ENCODE data around the gene LAMB4. TPM values are rescaled to one million over a fixed set of nuclear protein-coding genes. Genes with fewer than 3 reads are reported as not detected.
A peak's percentile ranks its signal among the peaks of the same experiment; 100 is the strongest.

Gene LAMB4
- polyA plus RNA-seq, 2 of the 4 experiments (the other 2 are of a cell fraction) = 0.13 to 0.19 TPM

DNA sequence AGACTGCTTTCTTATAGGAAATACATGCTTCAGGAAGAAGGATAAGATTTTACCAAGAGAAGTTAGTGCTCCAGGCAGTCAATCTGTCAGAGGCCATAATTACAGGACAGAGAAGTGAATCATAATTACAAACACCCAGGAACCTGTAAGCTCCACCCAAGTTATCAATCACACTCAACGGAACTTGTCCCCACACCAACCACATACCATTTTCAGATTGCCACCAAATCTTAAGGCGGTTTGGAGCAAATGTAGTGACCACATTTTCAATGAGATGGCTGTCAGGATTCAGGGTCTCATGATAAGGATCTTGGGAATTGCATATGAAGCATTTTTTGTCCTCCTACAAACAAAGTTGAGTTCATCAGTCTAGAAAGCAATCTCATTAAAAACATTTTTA is 132.0 kb downstream of the LAMB4 start (continued):
- TF ChIP-seq ELK1 (IDR thresholded peaks at IDR 0.05; ENCODE audit: low read depth, low read length) (no peak), HOXB5 (CRISPR knock-in tag; IDR thresholded peaks at IDR 0.05) (no peak), CEBPB (IDR thresholded peaks at IDR 0.05) (no peak), JUNB (IDR thresholded peaks at IDR 0.05) (no peak), HDAC2 (IDR thresholded peaks at IDR 0.05) (no peak), HEYL (CRISPR knock-in tag; IDR thresholded peaks at IDR 0.05) (no peak), USF2 (IDR thresholded peaks at IDR 0.05) (no peak)
- TF ChIP-seq, protein P1, sequence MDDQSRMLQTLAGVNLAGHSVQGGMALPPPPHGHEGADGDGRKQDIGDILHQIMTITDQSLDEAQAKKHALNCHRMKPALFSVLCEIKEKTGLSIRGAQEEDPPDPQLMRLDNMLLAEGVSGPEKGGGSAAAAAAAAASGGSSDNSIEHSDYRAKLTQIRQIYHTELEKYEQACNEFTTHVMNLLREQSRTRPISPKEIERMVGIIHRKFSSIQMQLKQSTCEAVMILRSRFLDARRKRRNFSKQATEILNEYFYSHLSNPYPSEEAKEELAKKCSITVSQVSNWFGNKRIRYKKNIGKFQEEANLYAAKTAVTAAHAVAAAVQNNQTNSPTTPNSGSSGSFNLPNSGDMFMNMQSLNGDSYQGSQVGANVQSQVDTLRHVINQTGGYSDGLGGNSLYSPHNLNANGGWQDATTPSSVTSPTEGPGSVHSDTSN (IDR thresholded peaks at IDR 0.05) = no peak

GRCh38 chr7:107996072-107996882 is 133.9 kb downstream of the LAMB4 start:
- ChIA-PET CTCF (interaction anchor here (1.0 kb wide), 1 partner anchor 14 kb away, joined by 3 read pairs; no protein-coding TSS in a partner anchor), POLR2A (no interaction called here)
- peaks cover 75% of the 10 kb centered on the region for H3K4me1 ChIP-seq
- H3K27ac ChIP-seq = peak overlapping the region; percentile 64 to 79
- no peaks in the 10 kb centered on the region for H3K9me3 ChIP-seq
- TF ChIP-seq JUNB (IDR thresholded peaks at IDR 0.05) (0 out of 2 replicates have a peak, but pooled peaks have one; percentile 2), HOXB13 (CRISPR knock-in tag; IDR thresholded peaks at IDR 0.05; ENCODE audit: low read depth) (0 out of 2 replicates have a peak, but pooled peaks have one; percentile 44), CBX2 (IDR thresholded peaks at IDR 0.05; ENCODE audit: borderline replicate concordance, low read depth) (no peak), CBX8 (IDR thresholded peaks at IDR 0.05) (no peak)
- peak overlapping the region; percentile 72 for H3K4me2 ChIP-seq
- FAIRE-seq (no peak), DNase-seq (ENCODE audit: low read depth in 1 of 2, low spot score in 1 of 2) (no peak), ATAC-seq (no peak; a peak in 1 of 6 replicates)
- WGBS (ENCODE audit: missing lambda C conversion rate) = 58% methylated on average over 7 of the region's 7 CpGs
- 0 out of 3 replicates have a peak overlapping the region, but pooled peaks have one; percentile 7 for H3K4me3 ChIP-seq

GRCh38 chr7:107995184-107996071 is 134.7 kb downstream of the LAMB4 start:
- Histone ChIP-seq H3K9me3 (no peaks in the 10 kb centered on the region), H3K27ac (peak overlapping the region; percentile 64 to 79), H3K4me3 (peak overlapping the region; percentile 7; the same call in 1 of the 3 replicates), H3K4me2 (peak overlapping the region; percentile 72), H3K4me1 (peaks cover 67% of the 10 kb centered on the region)
- ChIA-PET CTCF (interaction anchor here (0.7 kb wide), 1 partner anchor 18 kb away, joined by 3 read pairs; no protein-coding TSS in a partner anchor), POLR2A (no interaction called here)
- TF ChIP-seq GATA3 (IDR thresholded peaks at IDR 0.05; ENCODE audit: borderline replicate concordance) (peak; percentile 17; the same call in 1 of the 2 replicates), JUNB (IDR thresholded peaks at IDR 0.05) (peak; percentile 28), EP300 (IDR thresholded peaks at IDR 0.05) (peak in 1 of 2 experiments; percentile 42; a peak in 1 of 5 replicates), JUN (IDR thresholded peaks at IDR 0.05) (peak; percentile 31 to 57; a peak in 3 of 5 replicates), RARB (CRISPR knock-in tag; IDR thresholded peaks at IDR 0.05) (no peak)
- TF ChIP-seq, protein P2, sequence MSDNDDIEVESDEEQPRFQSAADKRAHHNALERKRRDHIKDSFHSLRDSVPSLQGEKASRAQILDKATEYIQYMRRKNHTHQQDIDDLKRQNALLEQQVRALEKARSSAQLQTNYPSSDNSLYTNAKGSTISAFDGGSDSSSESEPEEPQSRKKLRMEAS (IDR thresholded peaks at IDR 0.05) = peak; percentile 50; the same call in 1 of the 2 replicates
- 2% methylated on average over 6 of the region's 6 CpGs for WGBS (ENCODE audit: missing lambda C conversion rate)
- FAIRE-seq = no peak
- DNase-seq (ENCODE audit: low read depth in 1 of 2, low spot score in 1 of 2) = peak; percentile 49 to 74
- peak; percentile 69 to 91 for ATAC-seq

All from A549 (cell line).